GM18507 (cell line): ENCODE measurements around the gene PDYN.
A peak's percentile ranks its signal among the peaks of the same experiment; 100 is the strongest.

Experiments used
- DNase-seq: peaks from one replicate; pipeline ENCODE4 v3.0.0; 2011; ENCODE audit warnings: low read depth; ENCODE audit not compliant: insufficient read length; ENCODE audit errors: extremely low spot score
- FAIRE-seq: peaks from 2 replicates; lab custom pipeline; 2011; peaks lifted over from hg19 to GRCh38; lab: Jason Lieb, UNC

PDYN gene

DNA sequence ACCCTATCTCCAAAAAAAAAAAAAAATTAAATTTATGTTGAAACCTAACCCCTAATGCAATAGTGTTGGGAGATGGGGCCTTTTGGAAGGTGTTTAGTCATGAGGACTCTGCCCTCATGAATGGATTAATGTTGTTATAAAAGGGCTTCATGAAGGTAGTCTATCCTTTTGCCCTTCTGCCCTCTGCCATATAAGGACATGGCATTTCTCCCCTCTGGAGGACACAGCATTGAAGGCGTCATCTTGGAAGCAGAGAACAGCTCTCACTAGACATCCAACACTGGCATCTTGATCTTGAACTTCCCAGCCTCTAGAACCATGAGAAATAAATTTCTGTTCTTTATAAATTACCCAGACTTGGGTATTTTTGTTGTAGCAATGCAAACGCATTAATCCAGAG, 35.4 kb downstream of the PDYN start:
- FAIRE-seq (no peak), DNase-seq (no peak)

DNA sequence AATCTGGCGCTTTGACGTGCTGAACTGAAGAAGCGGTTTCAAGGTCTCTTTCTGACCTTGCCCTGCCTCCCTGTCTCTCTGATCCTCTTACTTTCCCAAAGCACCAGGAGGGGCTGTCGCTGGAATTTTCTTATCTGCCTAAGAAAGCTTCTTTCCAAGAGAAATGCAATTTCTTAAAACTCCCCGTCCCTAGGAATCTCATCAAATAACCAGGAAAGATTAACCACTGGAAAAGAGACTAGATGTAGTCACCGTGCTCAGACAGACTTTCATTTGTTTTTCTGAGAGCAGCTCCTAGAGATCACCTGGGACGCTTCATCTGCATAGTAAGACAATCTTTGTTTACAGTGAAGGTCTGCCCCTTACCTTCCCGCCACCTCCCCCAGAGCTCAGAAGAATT, 38.6 kb downstream of the PDYN start:
- no peak for FAIRE-seq
- no peak for DNase-seq

DNA sequence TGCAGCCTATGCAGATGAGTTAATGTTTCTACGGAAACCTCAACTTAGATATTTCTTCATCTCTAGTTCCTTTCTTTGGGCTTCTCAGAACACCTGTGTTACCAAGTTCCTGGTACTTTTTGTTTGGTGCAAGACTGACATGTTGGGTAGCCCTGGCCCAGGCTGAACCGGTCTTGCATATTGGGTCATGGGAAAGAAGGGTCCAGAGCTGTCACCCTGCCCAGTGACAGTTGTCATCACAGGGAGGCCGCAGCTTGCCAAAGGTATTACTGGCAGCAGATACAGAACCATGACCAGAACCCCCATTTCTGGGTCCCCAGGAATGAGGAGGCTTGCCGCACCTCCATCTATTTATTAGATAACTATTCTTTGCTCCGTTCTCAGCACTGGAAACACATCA, 40.2 kb downstream of the PDYN start:
- DNase-seq (no peak), FAIRE-seq (no peak)

DNA sequence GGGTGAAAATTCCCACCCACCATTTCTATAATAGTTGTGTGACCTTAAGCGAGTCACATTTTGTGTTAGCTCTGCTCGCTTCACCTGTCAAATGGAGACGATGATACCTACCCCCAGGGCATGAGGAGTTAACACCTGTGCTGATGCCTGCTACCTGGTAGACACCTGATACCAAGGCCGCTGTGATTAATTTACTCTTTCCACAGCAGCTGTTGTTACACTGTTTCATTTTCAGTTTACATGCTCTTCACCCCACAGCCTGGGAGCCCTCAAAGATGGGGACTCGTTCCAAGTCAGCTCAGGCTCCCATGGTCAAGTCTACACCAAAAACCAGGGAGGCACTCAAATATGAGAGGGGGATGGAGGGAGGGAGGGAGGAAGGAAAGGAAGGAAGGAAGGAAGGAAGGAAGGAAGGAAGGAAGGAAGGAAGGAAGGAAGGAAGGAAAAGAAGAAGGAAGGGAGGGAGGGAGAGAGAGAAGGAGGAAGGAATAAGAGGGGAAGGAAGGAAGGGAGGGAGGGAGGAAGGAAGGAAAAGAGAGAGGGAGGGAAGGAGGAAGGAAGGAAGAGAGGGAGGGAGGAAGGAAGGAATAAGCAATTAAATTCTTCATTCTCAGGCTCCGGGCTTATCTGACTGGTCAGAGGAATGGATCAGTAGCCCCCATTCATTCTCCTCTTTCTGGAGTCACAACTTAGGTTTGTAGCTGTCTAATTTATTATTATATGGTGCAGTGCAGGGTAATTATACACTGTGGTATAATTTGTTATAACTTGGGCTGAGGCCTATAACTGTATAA, 40.9 kb downstream of the PDYN start:
- peak; percentile 66 for FAIRE-seq

DNA sequence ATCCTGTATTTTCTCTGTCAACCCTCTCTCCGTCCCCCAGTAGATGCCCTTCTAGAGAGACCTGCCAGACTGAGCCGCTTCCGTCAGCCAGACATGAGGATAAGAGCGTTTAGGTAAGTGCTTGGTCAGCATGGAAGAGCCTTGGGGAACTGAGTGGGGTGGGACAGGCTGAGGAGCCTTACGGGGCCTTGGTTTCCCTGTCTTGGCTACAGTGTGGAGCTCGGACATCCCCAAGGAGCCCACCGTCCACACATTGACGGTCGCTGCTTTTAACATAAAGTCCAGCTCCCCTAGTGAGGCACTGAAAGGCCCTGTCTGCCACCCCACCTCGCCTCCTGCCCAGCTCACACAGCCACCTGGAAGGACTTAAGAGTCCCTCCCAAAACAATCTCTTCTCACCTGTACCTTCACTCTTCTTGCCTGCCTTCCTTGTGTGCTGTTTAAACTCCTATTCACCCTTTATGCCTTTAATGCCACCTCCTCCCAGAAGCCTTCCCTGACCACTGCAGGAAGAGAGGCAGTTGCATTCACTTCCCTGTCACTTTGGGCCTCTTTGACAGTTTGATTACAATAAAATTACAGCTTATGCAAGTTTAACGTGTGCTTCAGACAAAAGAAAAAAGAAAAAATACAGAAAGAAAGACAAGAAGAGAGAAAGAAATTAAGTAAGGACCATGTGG, 42.3 kb downstream of the PDYN start:
- DNase-seq: no peak
- no peak for FAIRE-seq

More for the DNA sequence above, 40.9 kb downstream of the PDYN start:
- DNase-seq: peak; percentile 30

DNA sequence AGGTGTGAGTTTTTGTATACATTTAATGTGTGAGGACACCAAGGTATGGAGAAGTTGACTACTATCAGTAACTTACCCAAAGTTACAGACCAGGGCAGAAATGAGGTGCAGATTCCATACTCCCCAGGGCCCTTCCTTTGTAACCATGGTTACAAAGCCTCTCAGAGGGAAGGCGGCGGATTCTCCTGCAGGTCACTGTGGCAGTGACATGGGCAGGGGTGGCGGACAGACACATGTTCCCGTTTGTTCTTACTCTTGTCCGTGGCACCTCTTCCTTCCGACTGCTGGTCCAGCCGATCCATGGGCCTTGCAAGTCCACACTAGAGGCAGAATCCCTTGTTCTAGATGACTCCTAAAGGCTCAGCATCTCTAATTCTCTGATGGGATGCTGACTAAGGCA, 43.0 kb downstream of the PDYN start:
- DNase-seq (no peak), FAIRE-seq (no peak)

DNA sequence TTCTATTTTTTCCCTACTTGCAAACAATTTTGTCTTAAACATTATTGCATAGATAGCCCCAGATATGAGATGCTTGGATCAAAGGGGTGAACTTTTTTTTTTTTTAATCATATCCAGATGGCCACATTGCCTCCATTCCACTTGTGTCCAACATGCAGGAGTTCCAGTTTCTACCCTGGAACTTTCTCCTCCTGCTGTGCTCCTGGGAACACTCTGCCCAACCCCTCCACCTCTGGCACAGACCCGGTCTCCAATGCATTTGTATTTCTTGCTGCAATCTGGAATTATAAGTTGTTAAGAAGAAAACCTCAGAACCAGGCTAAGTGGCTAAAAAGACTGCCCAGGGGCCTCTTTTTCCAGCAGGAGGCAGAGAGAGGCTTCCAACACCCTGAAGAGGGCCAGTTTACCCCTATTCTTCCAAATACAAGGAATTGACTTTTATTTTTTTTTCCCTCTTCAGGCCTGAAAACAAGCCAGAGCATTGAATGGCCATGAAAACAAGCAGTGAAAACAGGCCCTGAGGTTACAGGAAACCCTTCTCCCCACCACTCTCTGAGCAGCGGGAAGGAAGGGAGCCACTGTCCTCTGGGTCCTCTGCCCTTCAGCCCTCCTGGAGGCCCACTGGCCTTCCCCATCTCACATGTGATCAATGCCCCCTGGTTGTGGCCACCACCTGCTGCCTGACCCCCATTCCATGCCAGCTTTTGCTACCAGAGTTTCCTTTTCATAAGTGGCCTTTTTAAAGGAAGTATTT, 44.3 kb downstream of the PDYN start:
- FAIRE-seq (no peak), DNase-seq (no peak)

DNA sequence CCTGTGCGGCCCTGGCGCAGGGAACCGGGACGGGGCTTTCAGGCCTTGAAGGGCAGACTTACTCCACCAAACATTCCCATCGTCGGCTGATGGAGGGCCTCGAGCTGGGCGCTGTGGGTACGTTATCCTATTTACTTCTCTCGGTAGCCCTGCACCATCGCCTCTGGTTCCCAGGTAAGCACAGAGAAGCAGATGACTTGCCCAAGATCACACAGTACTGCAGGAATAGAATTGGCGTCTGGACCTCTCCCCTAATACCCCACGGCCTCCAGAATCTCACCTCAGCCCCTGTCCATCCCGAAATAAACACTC, 46.4 kb downstream of the PDYN start:
- FAIRE-seq: no peak
- DNase-seq: no peak

DNA sequence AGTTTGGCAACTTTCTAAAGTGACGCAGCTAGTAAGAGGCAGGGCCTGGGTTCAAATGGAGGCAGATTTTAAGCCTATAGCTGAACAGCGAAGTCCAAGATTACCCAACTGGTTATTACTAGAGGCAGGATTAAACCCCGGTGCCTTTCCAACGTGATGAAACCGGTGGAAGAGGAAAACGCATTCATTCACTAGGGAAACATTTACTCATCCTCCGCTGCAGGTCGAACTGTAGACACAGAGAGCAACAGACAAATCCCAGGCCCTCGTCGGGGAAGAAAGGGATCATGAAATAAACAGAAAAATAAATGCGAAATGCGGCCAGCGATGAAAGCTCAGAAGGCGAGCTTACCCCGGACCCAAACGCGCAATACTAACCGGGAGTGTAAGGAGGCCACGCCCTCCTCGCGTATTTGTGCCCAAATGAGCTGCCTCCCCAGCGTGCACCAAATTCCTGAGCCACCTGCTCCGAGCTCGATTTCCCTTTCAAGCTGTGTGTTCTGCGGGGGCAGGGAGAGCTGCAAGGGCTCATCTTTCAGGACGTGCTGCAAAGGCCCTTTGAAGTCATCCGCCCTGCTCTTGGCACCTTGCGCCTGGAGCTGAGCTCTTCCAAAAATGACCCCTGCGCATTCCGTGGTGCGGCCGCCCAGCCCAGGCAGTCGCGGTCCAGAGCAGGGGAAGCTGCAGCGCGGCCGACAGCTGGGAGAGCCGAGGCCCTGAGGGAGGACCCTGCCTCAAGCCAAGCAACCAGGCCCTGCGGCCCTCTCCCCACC, 46.9 kb downstream of the PDYN start:
- DNase-seq: no peak
- no peak for FAIRE-seq

DNA sequence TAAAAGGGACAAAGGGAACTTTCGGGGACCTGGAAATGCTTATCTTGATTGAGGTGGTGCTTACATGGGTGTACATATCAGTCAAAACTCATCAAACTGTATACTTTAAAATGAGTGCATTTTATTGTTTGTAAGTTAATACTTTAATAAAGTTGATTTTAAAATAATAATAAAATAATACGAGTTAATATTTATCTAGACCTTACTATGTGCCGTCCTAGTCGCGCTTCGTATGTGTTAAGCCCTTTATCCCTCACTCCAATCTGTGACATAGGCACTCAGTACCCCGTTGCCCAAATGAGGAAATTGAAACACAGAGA, 47.5 kb downstream of the PDYN start:
- FAIRE-seq: no peak
- DNase-seq: no peak

DNA sequence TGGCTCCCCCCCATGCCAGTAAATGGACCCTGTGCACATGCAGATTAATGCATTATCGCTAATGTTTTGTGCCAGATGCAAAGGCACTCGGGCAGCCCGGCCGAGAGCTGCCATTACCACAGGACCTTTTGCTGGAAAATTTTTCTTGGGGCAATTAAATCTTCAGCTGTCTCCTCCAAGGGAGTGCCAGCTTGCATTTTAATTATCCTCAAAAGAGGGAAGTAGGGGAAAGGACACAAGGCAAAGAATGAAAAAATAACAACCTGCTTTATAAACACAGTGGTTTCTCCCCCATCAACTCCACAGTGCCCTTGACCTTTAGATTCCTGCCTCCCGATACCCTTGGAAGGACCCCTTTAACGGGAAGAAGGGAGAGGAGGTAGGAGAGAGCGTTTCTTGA, 48.2 kb downstream of the PDYN start:
- DNase-seq (no peak), FAIRE-seq (no peak)

DNA sequence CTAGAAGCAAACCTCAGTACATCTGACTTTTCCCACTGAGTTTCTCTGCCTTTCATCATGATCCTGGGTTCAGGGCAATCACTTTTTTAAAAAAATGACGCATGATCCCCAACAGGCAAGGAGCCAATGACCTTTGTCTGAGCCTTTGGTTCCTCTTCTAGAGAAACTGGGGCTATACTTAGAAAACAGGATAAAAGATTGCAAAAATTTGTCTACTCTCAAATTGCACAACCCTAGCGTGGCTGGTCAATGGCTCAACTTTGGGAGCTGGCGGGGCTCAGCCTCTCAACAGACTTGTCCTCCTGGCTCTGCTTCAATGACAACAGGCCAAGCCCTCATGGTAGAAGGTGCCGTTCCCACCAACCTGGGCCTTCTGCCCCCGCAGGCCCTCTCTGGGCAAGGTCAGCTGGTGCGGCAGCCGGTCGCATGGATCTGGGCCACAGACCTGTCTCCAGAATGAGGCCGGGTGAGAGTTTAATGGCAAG, 48.7 kb downstream of the PDYN start:
- no peak for FAIRE-seq
- no peak for DNase-seq

DNA sequence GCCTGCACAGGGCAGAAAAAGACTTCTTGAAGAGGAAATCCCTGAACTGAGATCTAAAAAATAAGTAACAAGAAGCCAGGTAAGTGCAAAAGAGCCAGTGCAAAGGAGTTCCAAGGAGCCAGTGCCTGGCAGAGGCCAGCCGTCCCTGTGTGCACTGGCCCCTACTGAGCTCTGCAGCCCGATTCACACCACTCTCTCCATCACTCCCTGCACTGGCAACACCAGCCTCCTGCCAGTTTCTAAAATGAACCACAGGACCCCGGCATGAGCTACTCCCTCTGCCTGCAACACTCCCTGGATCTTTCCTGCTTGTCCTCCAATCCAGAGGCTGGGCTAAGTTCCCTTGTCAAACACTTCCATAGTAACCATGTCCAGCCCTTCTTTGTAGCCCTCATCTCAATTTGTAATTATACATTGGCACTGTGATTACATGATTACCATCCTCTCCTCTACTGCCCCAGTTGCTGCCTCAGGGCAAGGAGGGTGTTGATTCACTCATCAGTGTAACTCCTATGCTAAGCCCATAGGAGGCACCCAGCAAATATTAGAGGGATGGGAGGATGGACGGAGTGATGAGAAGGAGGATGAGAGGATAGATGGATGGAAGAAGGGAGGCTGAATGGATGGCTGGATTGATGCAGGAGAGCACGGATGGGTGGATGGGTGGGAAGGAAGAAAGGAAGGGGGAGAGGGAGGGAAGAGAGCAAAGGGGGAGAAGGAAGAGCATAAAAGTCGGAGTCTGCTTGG, 49.3 kb downstream of the PDYN start:
- DNase-seq (no peak), FAIRE-seq (no peak)

DNA sequence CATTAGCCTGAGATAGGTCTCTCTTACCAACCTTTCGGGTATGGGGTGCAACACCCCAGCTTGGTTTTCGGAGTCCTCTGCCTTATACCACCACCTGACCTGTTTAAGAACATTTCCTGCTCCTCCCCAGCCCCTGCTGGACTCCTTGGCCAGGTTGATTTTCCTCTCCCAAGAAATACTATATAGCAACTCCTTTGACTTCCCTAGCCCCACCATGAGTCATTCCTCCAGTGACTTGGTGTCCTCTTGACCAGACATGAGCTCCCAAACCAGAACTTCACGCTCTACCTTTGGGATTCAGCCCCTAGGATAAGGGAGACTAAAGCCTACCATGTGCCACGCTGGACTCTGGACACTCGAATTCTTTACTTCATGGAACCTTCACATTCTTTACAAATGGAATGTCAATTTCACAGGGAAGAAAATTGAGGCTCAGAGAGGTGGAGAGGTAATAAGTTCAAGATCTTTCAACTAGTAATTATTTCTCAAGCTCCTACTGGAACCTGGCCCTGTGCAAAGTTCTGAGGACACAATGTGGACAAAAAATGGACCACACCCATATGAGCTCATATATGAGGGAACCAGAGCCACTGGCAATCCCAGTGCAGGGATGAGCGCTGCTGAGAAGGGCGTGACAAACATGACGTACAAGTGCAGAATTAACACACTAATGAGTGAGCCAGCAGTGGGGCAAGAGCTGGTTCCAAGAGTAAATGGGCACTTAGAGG, 50.4 kb downstream of the PDYN start:
- no peak for DNase-seq
- no peak for FAIRE-seq

DNA sequence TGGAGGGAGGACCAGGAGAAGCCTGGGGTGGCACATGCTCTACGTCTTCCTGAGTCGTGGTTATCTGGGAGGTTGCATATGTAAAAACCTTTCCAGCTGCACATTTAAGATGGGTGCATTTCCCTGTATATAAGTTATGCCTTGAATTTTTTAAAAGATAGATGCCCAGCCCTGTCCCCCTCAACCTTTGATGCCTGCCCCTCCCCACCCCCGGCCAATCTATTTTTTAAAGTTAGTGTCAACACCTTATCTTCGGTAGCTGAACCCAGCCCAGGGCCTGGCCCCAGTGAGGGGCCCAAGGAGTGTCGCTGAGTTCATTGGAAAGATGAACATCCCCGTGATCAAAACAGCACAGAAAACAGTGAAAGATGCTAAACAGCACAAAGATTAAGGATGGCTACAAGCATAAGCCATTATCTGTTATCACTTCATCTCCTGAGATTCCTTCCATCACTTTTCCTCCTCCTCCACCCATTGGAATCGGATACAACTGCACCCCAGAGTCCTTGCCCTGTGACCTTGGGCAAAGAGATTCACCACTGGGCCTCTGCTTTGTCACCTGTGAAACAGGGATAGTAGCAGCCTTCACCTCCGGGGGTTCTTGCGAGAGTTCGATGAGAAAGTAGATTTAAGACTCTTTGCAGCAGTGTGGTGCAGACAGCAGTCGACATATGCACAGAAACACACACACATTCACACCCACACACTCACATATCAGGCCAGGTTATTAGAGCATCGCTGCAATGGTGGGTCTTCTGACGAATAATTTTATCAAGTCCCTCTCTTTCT, 51.2 kb downstream of the PDYN start:
- FAIRE-seq: no peak
- no peak for DNase-seq

DNA sequence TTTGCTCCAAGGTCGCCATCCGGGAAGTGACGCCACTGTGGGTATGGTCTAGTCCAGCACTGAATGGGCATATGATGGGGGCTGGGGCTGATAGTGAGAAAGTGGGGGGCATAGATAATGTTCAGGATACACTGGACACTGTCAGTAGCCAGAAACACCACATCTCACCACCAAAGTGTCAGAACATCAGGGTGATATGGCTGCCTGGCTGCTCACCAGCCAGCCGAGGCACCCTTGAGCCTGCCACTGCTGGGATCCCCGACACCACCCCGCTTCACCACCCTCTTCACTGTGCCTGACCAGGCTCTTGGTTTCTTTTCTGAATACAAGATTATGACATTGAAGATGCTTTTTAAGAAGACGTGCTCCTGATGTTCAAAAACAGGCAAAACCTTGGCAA, 51.8 kb downstream of the PDYN start:
- FAIRE-seq (no peak), DNase-seq (no peak)

DNA sequence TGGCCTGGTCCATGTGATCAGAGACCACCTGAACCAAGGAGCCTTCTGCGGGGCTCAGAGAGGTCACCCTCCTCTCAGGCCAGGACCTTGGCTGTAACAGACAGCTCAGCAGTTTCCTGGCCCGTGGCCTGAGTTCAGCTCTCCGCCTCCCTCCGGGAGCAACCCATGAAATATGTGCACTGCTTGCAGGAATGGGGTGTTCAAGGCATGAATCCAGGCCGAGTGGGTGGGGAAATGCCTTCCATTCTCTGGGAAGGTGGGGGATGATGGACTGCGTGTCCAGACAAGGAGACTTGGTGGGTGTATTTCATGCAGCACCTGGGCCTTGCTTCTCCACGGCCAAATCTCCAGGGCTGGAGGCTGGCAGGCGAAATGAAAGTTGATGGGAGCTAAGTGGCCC, 52.6 kb downstream of the PDYN start:
- FAIRE-seq (no peak), DNase-seq (no peak)

DNA sequence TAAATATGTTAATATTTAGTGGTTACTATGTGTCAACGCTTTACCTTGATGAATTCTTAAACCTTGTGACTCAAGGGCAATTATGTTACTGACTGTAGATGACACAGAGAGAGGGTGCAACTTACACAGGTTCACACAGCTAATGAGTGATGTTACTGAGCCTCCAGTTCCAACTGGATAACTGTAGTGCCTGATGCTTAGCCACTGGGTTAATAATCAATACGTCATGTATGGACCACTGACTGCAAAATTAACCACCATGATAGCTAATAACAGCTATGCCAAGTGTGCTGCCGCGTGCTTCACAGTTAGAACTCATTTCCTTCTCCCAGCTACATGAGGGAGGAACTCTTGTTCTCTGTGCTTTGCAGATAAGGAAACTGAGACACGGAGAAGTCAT, 53.3 kb downstream of the PDYN start:
- DNase-seq (no peak), FAIRE-seq (no peak)
